ENCODE data around the gene RAB27B. TPM values are rescaled to one million over a fixed set of nuclear protein-coding genes. Genes with fewer than 3 reads are reported as not detected.

RAB27B gene
- polyA plus RNA-seq, 1 experiment: 1.9 TPM

DNA sequence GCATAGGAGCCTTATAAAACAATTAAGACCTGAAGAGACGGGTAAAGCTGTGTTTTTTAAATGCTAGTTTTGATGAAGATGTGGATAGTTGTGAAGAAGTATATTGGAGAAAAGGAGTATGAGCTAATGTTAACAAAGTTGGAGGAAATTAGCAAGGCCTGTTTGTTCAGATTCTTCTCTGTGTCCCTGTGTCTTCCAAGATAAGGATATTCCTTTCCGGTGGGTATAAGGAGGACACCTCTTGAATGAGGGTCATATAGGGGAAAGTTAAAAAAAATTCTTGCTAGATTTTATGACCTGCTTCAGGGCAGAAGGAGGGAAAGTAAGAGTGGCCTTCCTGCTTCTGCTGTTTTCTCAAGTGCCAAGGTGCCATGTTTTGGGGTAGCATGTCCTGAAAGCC lies 72.0 kb downstream of the RAB27B start:
- ChIA-PET POLR2A (no interaction called here), CTCF (no interaction called here)
- Histone ChIP-seq H3K4me3 (ENCODE audit: low read depth, low read length) (no peak overlapping the region), H3K27me3 (ENCODE audit: control insufficient read depth, insufficient read depth, low read length) (no peaks in the 10 kb centered on the region), H3K27ac (ENCODE audit: low read depth, low read length) (no peak overlapping the region), H3K9me3 (ENCODE audit: control insufficient read depth, insufficient read depth, low read length) (no peaks in the 10 kb centered on the region)
- no peak for DNase-seq (ENCODE audit: low read depth, low spot score)
- TF ChIP-seq, protein P1, sequence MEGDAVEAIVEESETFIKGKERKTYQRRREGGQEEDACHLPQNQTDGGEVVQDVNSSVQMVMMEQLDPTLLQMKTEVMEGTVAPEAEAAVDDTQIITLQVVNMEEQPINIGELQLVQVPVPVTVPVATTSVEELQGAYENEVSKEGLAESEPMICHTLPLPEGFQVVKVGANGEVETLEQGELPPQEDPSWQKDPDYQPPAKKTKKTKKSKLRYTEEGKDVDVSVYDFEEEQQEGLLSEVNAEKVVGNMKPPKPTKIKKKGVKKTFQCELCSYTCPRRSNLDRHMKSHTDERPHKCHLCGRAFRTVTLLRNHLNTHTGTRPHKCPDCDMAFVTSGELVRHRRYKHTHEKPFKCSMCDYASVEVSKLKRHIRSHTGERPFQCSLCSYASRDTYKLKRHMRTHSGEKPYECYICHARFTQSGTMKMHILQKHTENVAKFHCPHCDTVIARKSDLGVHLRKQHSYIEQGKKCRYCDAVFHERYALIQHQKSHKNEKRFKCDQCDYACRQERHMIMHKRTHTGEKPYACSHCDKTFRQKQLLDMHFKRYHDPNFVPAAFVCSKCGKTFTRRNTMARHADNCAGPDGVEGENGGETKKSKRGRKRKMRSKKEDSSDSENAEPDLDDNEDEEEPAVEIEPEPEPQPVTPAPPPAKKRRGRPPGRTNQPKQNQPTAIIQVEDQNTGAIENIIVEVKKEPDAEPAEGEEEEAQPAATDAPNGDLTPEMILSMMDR (IDR thresholded peaks at IDR 0.05; ENCODE audit: low read depth, low read length): no peak

DNA sequence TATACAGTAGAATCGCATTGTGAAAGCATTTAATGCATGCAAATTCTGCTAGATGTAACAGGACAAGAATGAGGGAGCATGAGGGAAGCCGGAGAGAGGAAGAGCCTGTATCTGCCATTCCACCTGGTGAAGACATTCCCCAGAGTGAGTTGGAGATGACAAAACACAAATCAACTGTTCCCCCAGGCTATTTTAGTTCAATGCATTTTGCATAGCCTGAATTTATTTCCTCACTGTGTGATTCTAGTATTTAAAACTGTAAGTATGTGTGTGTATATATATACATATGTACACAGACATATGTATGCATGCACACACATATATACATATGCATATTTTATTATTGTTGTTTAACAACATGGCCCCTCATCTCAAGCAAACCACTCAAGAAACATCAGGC lies 76.3 kb downstream of the RAB27B start:
- no peaks in the 10 kb centered on the region; the same call in 1 of the 2 replicates for H3K9me3 ChIP-seq (ENCODE audit: control insufficient read depth, insufficient read depth, low read length)
- no peak overlapping the region for H3K27ac ChIP-seq (ENCODE audit: low read depth, low read length)
- no peak overlapping the region for H3K4me3 ChIP-seq (ENCODE audit: low read depth, low read length)
- no peak for DNase-seq (ENCODE audit: low read depth, low spot score)
- no peaks in the 10 kb centered on the region for H3K27me3 ChIP-seq (ENCODE audit: control insufficient read depth, insufficient read depth, low read length)
- ChIA-PET CTCF (no interaction called here), POLR2A (no interaction called here)
- TF ChIP-seq, protein P1 (IDR thresholded peaks at IDR 0.05; ENCODE audit: low read depth, low read length): no peak

DNA sequence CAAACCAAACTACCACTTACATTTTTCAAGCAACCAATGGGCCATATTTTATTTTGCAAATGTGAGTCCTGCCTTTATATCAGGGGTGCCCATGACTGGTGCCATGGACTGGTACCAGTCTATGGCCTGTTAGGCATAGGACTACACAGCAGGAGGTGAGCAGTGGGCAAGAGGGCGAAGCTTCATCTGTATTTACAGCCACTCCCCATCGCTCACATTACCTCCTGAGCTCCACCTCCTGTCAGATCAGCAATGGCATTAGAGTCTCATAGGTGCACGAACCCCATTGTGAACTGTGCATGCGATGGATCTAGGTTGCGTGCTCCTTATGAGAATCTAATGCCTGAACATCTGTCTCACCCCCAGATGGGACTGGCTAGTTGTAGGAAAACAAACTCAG lies 77.4 kb downstream of the RAB27B start:
- no peak overlapping the region for H3K27ac ChIP-seq (ENCODE audit: low read depth, low read length)
- H3K9me3 ChIP-seq (ENCODE audit: control insufficient read depth, insufficient read depth, low read length): peaks cover 7% of the 10 kb centered on the region; the same call in 1 of the 2 replicates
- no peaks in the 10 kb centered on the region for H3K27me3 ChIP-seq (ENCODE audit: control insufficient read depth, insufficient read depth, low read length)
- TF ChIP-seq, protein P1 (IDR thresholded peaks at IDR 0.05; ENCODE audit: low read depth, low read length): no peak
- CTCF ChIA-PET: no interaction called here
- POLR2A ChIA-PET: no interaction called here
- H3K4me3 ChIP-seq (ENCODE audit: low read depth, low read length): no peak overlapping the region
- DNase-seq (ENCODE audit: low read depth, low spot score): no peak

DNA sequence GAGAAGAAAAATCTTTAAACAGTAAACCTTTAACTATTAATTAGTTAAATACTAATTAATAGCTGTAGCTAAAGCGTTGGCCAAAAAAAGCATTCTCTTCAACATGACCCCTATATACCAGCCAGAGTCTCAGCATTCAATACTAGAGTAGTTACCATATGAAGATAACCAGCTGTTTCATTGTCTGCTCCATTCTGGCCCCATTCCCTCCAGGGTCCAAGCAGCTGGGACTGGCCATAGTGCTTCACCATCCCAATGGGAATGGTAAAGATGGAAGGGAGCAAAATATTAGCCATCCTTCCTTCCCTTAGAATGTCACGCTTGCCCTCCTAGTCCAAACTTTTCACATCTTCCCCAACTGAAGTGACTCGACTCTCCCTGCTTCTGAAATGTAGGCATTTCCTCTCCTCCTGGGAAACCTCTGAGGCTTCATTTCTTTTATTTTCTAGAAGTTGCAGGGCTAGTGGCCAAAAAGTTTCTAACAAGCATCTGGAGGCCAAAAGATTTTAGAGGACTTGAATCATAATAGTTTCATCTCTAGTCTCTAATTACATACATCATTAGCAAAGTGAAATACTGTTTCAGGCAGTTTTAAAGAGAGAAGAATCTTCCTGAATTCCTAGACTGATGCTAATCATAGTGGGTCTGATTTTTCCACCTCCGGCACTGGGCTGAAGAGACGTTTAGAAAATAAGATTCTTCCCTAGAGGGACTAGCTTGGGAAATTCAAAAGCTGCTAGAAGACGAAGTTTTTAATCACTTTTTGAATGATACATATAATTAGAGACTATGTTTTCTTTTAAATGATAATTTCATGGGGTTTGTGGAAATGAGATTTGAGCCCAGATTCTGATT lies 78.3 kb downstream of the RAB27B start:
- TF ChIP-seq, protein P1 (IDR thresholded peaks at IDR 0.05; ENCODE audit: low read depth, low read length): no peak
- peaks cover 10% of the 10 kb centered on the region; the same call in 1 of the 2 replicates for H3K9me3 ChIP-seq (ENCODE audit: control insufficient read depth, insufficient read depth, low read length)
- H3K27me3 ChIP-seq (ENCODE audit: control insufficient read depth, insufficient read depth, low read length): no peaks in the 10 kb centered on the region
- DNase-seq (ENCODE audit: low read depth, low spot score): no peak
- ChIA-PET POLR2A (no interaction called here), CTCF (no interaction called here)
- H3K4me3 ChIP-seq (ENCODE audit: low read depth, low read length): no peak overlapping the region
- H3K27ac ChIP-seq (ENCODE audit: low read depth, low read length): no peak overlapping the region

DNA sequence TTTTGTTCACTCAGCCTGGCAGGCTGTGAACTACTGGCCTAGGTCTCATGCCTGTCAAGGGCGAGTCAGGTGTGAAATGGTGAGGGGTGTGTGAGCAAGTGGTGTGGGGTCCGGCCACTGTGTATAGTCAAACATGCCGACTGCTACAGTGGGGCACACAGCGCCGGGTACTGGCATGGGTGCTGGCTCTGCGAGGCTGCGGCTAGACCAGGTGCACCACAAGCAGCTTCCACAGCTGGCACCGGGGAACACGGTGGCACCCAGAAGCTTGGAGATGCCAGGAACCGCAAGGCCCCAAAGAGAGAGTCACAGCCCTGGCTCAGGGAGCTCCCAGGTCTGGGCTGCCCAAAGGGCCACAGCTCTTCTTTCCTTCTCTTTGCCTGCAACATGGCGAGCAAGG lies 81.3 kb downstream of the RAB27B start:
- H3K27ac ChIP-seq (ENCODE audit: low read depth, low read length): no peak overlapping the region
- TF ChIP-seq, protein P1 (IDR thresholded peaks at IDR 0.05; ENCODE audit: low read depth, low read length): no peak
- H3K4me3 ChIP-seq (ENCODE audit: low read depth, low read length): no peak overlapping the region
- no peak for DNase-seq (ENCODE audit: low read depth, low spot score)
- ChIA-PET CTCF (interaction anchor here (0.6 to 0.9 kb wide), 2 partner anchors 73 to 238 kb away, joined by 3 read pairs; no protein-coding TSS in a partner anchor), POLR2A (interaction anchor here (0.5 kb wide), 1 partner anchor 521 kb away, joined by 5 read pairs; no protein-coding TSS in a partner anchor)
- no peaks in the 10 kb centered on the region for H3K27me3 ChIP-seq (ENCODE audit: control insufficient read depth, insufficient read depth, low read length)
- peaks cover 10% of the 10 kb centered on the region; the same call in 1 of the 2 replicates for H3K9me3 ChIP-seq (ENCODE audit: control insufficient read depth, insufficient read depth, low read length)

Data from AG04450 (cell line).